T-cell (primary cell): ENCODE results near the gene FOXL1. TPM values are rescaled to one million over a fixed set of nuclear protein-coding genes. Genes with fewer than 3 reads are reported as not detected.

ENCODE experiments used
- ATAC-seq, 4 experiments: fragments of 200-7000 bp in 3 of 4; fragments of 150-1000 bp in 1 of 4; cut with Tn5 transposase; replicated peaks in 1 of 4; 1 replicate in 3 of 4; 2 replicates in 1 of 4; pipeline ENCODE4 v1.10.0; 2021; ENCODE audit warnings: moderate library complexity in 3 of 4, mild to moderate bottlenecking in 2 of 4, moderate number of reproducible peaks in 1 of 4
- CTCF ChIA-PET, 2 donors: fragments of 300-600 bp; sonication (Branson Sonifier 250); formaldehyde crosslinking; loops; one replicate each; lab custom pipeline; 2022; ENCODE audit warnings: antibody characterized with exemption in 2 of 2; lab: Charles Lee
- POLR2A ChIA-PET, 2 donors: fragments of 300-600 bp; sonication (Branson Sonifier 250); formaldehyde crosslinking; loops; one replicate each; lab custom pipeline; 2022; ENCODE audit warnings: antibody characterized with exemption in 2 of 2; lab: Charles Lee
- DNase-seq, 35 experiments: peaks; one replicate each; pipeline versions ENCODE4 v3.0.0 to v3.0.0-alpha.2; 2013 to 2023
- H3K27ac ChIP-seq: one replicate; pipeline ENCODE4 v1.5.1; 2013; ENCODE audit warnings: low read length
- H3K27me3 ChIP-seq, 2 experiments: replicated peaks in 1 of 2; 1 replicate in 1 of 2; 2 replicates in 1 of 2; pipeline versions ENCODE4 v1.6.1 to v1.7.0; 2013; ENCODE audit warnings: low read length in 1 of 2, mixed read lengths in 1 of 2; ENCODE audit not compliant: control insufficient read depth in 2 of 2, insufficient read depth in 2 of 2; ENCODE audit errors: extremely low read depth in 1 of 2
- H3K36me3 ChIP-seq, 2 donors: 1 replicate in 1 of 2; 2 replicates in 1 of 2; pipeline versions ENCODE4 v1.6.1 to v1.7.0; 2013; ENCODE audit warnings: low read length in 1 of 2; ENCODE audit not compliant: control insufficient read depth in 2 of 2, insufficient read depth in 1 of 2; ENCODE audit errors: extremely low read depth in 1 of 2
- H3K4me1 ChIP-seq, 2 experiments: 1 replicate in 1 of 2; 2 replicates in 1 of 2; pipeline versions ENCODE4 v1.6.1 to v1.7.0; 2013; ENCODE audit warnings: low read length in 2 of 2, mixed read lengths in 1 of 2; ENCODE audit not compliant: insufficient read depth in 2 of 2, control insufficient read depth in 1 of 2; ENCODE audit errors: extremely low read depth in 1 of 2
- H3K4me3 ChIP-seq, 2 donors: 1 replicate in 1 of 2; 2 replicates in 1 of 2; pipeline versions ENCODE4 v1.5.1 to v1.7.0; 2013; ENCODE audit warnings: mild to moderate bottlenecking in 2 of 2, low read length in 1 of 2, moderate library complexity in 1 of 2; ENCODE audit not compliant: control insufficient read depth in 1 of 2; ENCODE audit errors: extremely low read depth in 1 of 2
- H3K9me3 ChIP-seq: 2 replicates; pipeline ENCODE4 v1.7.0; 2013
- H3K27ac Mint-ChIP-seq, 2 donors: one replicate each; pipeline ENCODE4 v1.8.0; 2020 to 2021; ENCODE audit warnings: mild to moderate bottlenecking in 2 of 2, mixed read lengths in 2 of 2
- H3K27me3 Mint-ChIP-seq, 2 donors: one replicate each; pipeline ENCODE4 v1.8.0; 2021 to 2022; ENCODE audit warnings: mixed read lengths in 2 of 2
- H3K36me3 Mint-ChIP-seq: one replicate; pipeline ENCODE4 v1.8.0; 2021; ENCODE audit warnings: mixed read lengths
- H3K4me1 Mint-ChIP-seq, 3 donors: one replicate each; pipeline ENCODE4 v1.8.0; 2020 to 2022; ENCODE audit warnings: mixed read lengths in 3 of 3, mild to moderate bottlenecking in 1 of 3
- H3K4me3 Mint-ChIP-seq, 3 donors: one replicate each; pipeline ENCODE4 v1.8.0; 2020 to 2022; ENCODE audit warnings: mild to moderate bottlenecking in 3 of 3, mixed read lengths in 3 of 3, moderate library complexity in 3 of 3
- H3K9me3 Mint-ChIP-seq, 3 donors: one replicate each; pipeline ENCODE4 v1.8.0; 2020 to 2022; ENCODE audit warnings: mixed read lengths in 3 of 3
- WGBS: methylation state at CpG from one replicate; pipeline ENCODE4 v1.1.5; 2013; ENCODE audit warnings: missing lambda C conversion rate; ENCODE audit not compliant: insufficient coverage; 5-methylcytosine and 5-hydroxymethylcytosine counted together
- total RNA-seq, 35 experiments: library from RNA in 6 of 35; stranded (reverse) in 6 of 35; fragments of 120-200 nt in 1 of 35; gene quantifications; one replicate each; pipeline versions ENCODE4 v1.2.1 to v1.2.4 and lab custom pipeline; 2013 to 2026

Gene FOXL1
- total RNA-seq, 5 donors from 2014 or later (not counting 1 experiment from before 2014, with no cell fraction given), result not detected

DNA sequence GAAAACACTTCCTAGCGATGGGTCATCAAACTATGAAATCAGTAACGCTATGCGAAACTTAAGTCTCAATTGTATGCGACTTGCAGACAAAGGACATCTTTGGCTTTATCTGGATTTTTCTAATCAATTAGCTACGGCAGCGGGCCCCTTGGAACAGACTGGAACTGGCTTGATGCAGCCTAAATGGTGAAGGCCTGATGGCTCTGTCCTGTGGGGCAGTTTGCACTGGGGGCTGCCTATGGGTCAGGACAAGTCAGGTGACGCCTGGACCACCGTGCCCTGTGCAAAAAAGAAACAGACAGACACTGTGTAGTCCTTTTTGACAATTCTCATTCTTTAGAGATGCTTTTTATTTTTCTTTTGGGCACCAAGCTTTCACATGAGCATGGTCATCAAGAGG lies 45.3 kb upstream of the FOXL1 start:
- Histone ChIP-seq H3K4me1 (no peaks in the 10 kb centered on the region), H3K27ac (no peak overlapping the region), H3K27me3 (no peaks in the 10 kb centered on the region), H3K36me3 (peaks cover 12 to 22% of the 10 kb centered on the region in 2 donors), H3K9me3 (no peaks in the 10 kb centered on the region), H3K4me3 (no peak overlapping the region)
- H3K27me3 Mint-ChIP-seq, result no peaks in the 10 kb centered on the region
- WGBS, result 96% methylated on average over 8 of the region's 8 CpGs
- ChIA-PET CTCF (no interaction called here), POLR2A (no interaction called here)
- H3K36me3 Mint-ChIP-seq, result peaks cover 10% of the 10 kb centered on the region
- H3K27ac Mint-ChIP-seq, result no peak overlapping the region
- peaks cover 0 to 3% (median 0%) of the 10 kb centered on the region in 3 donors for H3K9me3 Mint-ChIP-seq
- ATAC-seq (no peak), DNase-seq (no peak)
- H3K4me3 Mint-ChIP-seq, result no peak overlapping the region
- no peaks in the 10 kb centered on the region for H3K4me1 Mint-ChIP-seq

DNA sequence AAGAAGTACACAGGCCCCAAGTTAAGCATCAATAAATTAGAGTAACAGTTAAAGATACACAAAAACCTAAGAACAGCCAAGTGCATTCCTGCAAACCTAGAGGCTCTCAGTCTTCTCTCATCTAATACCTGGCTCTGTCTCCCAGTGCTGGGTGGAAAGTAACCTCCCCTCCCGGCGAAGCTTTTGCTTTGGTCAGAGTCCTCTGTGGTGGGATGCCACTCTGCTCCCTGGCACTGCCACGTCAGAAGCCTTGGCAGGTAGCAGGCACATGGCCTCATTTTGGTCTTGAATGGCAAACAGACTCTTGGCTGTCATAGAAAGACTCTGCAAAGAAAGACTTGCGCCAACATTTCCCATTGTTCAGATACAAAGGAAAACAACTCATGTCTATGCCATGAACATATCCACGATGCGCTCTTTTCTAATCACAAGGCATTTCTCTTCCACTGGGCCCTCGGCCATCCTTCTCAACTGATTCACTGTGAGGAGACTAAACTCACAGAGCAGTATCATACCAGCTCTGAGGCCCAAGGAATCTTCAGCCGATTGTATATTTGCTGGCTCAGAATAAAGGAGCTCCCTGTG lies 44.5 kb upstream of the FOXL1 start:
- H3K9me3 ChIP-seq, result no peaks in the 10 kb centered on the region
- H3K4me1 ChIP-seq, result no peaks in the 10 kb centered on the region
- 90% methylated on average over 7 of the region's 8 CpGs for WGBS
- DNase-seq (no peak), ATAC-seq (no peak)
- no peak overlapping the region for H3K4me3 ChIP-seq
- Mint-ChIP-seq H3K36me3 (peaks cover 15% of the 10 kb centered on the region), H3K9me3 (peaks cover 0 to 3% (median 0%) of the 10 kb centered on the region in 3 donors), H3K27me3 (no peaks in the 10 kb centered on the region), H3K27ac (no peak overlapping the region), H3K4me3 (no peak overlapping the region), H3K4me1 (no peaks in the 10 kb centered on the region)
- H3K27me3 ChIP-seq, result no peaks in the 10 kb centered on the region
- ChIA-PET POLR2A (no interaction called here), CTCF (no interaction called here)
- H3K27ac ChIP-seq, result no peak overlapping the region
- H3K36me3 ChIP-seq, result peaks cover 19 to 30% of the 10 kb centered on the region in 2 donors

GRCh38 chr16:86534779-86535615 lies 43.4 kb upstream of the FOXL1 start:
- H3K27me3 Mint-ChIP-seq, result no peaks in the 10 kb centered on the region
- WGBS, result 93% methylated on average over 8 of the region's 18 CpGs
- ChIA-PET POLR2A (interaction anchor here in 1 of 2 donors (0.6 kb wide), 1 partner anchor 1412 kb away, joined by 8 read pairs; no protein-coding TSS in a partner anchor), CTCF (no interaction called here)
- Histone ChIP-seq H3K4me1 (no peaks in the 10 kb centered on the region), H3K27me3 (no peaks in the 10 kb centered on the region), H3K9me3 (no peaks in the 10 kb centered on the region), H3K4me3 (no peak overlapping the region), H3K27ac (no peak overlapping the region), H3K36me3 (peaks cover 17 to 41% of the 10 kb centered on the region in 2 donors)
- H3K27ac Mint-ChIP-seq, result no peak overlapping the region
- no peak for DNase-seq
- ATAC-seq, result no peak
- no peak overlapping the region for H3K4me3 Mint-ChIP-seq
- peaks cover 0 to under 1% (median 0%) of the 10 kb centered on the region in 3 donors for H3K9me3 Mint-ChIP-seq
- H3K4me1 Mint-ChIP-seq, result no peaks in the 10 kb centered on the region
- H3K36me3 Mint-ChIP-seq, result peaks cover 21% of the 10 kb centered on the region

DNA sequence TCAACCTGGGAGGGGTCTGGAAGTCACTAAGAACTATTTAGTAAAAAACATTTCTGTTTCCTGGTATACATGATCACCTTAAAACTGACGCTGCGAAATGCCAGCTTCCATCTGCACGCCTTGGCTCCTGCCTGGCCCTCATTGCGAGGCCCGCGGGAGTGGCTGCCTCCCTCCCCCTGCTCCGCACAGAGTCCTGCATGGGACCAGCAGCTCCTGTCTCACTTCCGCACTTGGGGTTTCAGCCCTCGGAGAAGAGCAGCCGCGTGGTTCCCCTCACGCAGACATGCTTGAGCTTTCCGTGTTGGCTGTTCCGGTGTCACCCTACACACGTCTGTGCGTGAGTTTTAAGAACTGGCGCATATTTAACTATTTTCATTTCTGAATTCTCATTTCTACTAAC lies 41.7 kb upstream of the FOXL1 start:
- Mint-ChIP-seq H3K27me3 (no peaks in the 10 kb centered on the region), H3K27ac (no peak overlapping the region), H3K9me3 (no peaks in the 10 kb centered on the region), H3K4me3 (no peak overlapping the region), H3K36me3 (peaks cover 35% of the 10 kb centered on the region), H3K4me1 (no peaks in the 10 kb centered on the region)
- WGBS, result 96% methylated on average over 17 of the region's 17 CpGs
- Histone ChIP-seq H3K4me3 (no peak overlapping the region), H3K27me3 (no peaks in the 10 kb centered on the region), H3K36me3 (peaks cover 18 to 53% of the 10 kb centered on the region in 2 donors), H3K9me3 (no peaks in the 10 kb centered on the region), H3K4me1 (no peaks in the 10 kb centered on the region), H3K27ac (no peak overlapping the region)
- CTCF ChIA-PET, result no interaction called here
- DNase-seq (no peak), ATAC-seq (no peak)
- POLR2A ChIA-PET, result no interaction called here

DNA sequence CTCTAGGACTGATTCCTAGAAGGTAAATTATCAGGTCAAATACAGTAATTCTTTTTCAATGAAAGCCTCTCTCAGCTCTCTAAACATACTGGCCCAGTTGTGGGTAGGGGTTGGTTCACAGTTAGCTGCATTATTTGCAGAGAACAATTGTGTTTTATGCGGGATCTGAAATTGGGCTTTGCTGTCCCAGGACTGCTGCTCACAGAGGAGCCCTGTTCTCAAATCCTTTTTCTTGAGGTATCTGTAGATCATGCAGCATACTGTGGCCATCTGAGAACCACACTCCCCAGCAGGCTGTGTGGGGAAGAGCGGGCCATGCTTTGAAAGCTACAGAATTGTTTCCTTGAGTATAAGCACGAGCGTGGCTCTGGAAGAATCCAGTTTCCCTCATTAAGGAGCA lies 40.9 kb upstream of the FOXL1 start:
- Mint-ChIP-seq H3K4me3 (no peak overlapping the region), H3K27ac (no peak overlapping the region), H3K9me3 (no peaks in the 10 kb centered on the region), H3K36me3 (peaks cover 38% of the 10 kb centered on the region), H3K27me3 (no peaks in the 10 kb centered on the region), H3K4me1 (no peaks in the 10 kb centered on the region)
- 97% methylated on average over 4 of the region's 4 CpGs for WGBS
- H3K36me3 ChIP-seq, result peaks cover 18 to 55% of the 10 kb centered on the region in 2 donors
- no peaks in the 10 kb centered on the region for H3K27me3 ChIP-seq
- H3K4me3 ChIP-seq, result no peak overlapping the region
- no peaks in the 10 kb centered on the region for H3K9me3 ChIP-seq
- DNase-seq (no peak), ATAC-seq (no peak)
- ChIA-PET POLR2A (no interaction called here), CTCF (no interaction called here)
- no peaks in the 10 kb centered on the region for H3K4me1 ChIP-seq
- H3K27ac ChIP-seq, result no peak overlapping the region

DNA sequence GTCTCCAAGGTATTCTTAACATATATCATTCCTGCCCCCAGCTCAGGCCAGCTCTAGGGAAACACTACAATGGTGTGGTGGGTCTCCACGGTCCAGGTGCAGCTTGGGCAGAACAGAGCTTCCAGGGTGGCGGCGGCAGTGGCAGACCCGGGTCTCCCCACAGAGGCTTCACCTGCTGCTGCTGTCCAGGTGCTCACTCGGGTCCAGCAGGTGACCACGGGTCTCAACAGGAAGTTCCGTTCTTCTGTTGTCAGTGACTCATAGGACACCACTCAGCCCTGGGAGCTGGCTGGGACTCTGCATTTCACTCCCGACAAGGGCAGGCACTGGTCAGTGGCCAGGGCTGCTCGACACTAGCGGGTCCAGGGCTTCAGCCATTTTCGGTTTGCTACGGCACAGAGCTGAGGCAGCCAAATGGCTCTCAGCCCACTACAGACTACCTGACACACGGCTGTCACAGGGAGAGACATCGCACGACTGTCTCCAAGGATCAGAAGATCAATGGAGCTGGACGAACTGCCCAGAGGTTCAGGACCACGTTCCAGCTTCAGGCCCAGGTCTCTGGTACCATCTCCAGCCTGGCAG lies 40.1 kb upstream of the FOXL1 start:
- Mint-ChIP-seq H3K9me3 (no peaks in the 10 kb centered on the region), H3K27ac (no peak overlapping the region), H3K4me1 (no peaks in the 10 kb centered on the region), H3K36me3 (peaks cover 46% of the 10 kb centered on the region), H3K4me3 (no peak overlapping the region), H3K27me3 (no peaks in the 10 kb centered on the region)
- ChIA-PET CTCF (no interaction called here), POLR2A (no interaction called here)
- Histone ChIP-seq H3K36me3 (peaks cover 18 to 63% of the 10 kb centered on the region in 2 donors), H3K4me3 (no peak overlapping the region), H3K9me3 (no peaks in the 10 kb centered on the region), H3K27me3 (no peaks in the 10 kb centered on the region), H3K4me1 (no peaks in the 10 kb centered on the region), H3K27ac (no peak overlapping the region)
- 92% methylated on average over 15 of the region's 17 CpGs for WGBS
- DNase-seq (no peak), ATAC-seq (no peak)
